Activated gamma-delta T cell (primary cell): ENCODE measurements around the gene CPAMD8.
"Not testable (repeated sequence)": the region's sequence is repeated elsewhere in the genome, so short reads cannot be mapped to it uniquely, and the experiment has no call there.

Experiments
- DNase-seq: peaks from one replicate; lab custom pipeline; 2025; lab: John Stamatoyannopoulos, UW

The CPAMD8 gene

DNA sequence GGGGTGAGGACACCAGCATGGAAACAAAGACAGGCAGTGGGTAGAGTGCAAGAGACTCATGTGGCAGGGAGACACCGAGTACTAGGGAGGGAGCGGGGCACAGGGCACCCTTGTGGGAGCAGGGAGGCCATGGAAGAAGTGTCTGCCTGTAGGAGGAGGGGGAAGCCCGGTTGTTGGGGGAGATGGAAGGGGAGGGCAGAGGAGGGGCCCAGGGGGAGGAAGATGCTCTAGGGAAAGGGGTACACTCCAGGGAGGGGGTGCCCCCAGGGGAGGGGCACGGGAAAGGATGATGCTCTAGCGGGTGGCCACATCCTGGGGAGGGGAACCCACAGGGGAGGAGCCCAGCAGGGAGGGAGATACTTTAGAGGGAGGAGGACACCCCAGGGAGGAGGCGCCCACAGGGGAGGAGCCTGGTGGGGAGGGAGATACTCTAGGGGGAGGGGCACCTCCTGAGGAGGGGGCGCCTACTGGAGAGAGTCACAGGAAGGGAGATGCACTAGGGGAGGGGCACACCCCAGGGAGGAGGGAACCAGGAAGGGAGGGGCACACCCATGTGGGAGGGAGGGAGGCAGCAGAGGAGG, 24.9 kb downstream of the CPAMD8 start:
- DNase-seq = peak; percentile 24

DNA sequence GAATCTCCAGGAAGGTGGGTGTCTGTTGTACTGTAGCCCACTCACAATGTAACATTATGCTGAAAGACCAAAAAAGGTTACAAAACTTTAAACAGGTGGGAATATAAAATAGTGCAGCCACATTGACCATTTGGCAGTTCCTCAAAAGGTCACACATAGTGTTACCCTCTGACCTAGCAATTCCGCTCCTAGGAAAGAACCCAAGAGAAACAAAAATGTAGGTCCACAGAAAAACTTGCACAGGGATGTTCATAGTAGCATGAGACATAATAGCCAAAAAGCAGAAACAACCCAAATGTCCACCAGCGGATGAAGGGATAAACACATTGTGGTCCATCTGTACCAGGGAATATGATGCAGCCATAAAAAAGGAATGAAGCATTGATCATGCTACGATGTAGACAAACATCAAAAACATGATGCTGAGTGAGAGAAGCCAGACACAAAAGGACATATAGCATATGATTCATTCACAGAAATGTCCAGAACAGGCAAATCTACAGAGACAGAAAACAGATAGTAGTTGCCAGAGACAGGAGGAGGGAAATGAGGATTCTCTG, 27.9 kb downstream of the CPAMD8 start:
- no peak for DNase-seq

DNA sequence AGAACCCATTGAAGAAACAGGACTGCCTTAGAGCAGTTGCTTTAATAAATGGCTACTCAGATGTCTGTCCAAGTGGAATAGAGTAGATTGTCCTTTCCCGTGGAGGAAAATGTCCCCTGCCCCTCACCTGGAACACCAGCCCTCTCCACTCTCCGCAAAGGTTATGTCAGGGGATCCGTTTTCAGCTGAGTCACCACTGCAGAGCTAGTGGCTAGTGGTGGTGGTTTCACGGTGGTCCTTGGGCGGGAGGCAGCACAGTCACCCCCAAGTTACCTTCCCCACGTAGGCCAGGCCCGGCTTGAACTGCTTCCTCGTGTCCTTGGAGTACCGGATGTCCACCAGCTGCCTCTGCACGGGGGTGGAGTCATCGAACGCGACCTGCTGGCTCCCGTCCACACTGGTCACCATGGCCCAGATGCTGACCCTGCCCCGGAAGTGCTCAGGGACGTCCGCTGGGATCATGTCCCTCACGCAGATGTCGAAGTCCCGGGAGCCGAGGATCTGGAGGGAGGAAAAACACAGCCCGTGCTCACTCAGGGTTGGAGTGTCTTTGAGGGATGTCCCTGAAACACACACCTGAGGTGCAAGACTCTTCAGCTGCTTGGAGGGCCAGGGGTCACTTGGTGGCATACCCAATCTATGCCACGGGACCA, 29.6 kb downstream of the CPAMD8 start:
- DNase-seq = not testable (repeated sequence)

DNA sequence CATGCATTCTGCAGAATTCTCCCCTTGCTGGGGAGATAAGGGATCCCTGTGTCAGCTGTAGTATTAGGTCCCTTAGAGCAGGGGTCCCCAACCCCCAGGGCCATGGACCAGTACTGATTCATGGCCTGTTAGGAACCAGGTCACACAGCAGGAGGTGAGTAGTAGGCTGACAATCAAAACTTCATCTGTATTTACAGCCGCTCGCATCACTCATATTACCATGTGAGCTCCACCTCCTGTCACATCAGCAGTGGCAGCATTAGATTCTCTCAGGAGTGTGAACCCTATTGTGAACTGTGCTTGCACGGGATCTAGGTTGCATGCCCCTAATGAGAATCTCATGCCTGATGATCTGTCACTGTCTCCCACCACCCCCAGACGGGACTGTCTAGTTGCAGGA, 37.9 kb downstream of the CPAMD8 start:
- no peak for DNase-seq

DNA sequence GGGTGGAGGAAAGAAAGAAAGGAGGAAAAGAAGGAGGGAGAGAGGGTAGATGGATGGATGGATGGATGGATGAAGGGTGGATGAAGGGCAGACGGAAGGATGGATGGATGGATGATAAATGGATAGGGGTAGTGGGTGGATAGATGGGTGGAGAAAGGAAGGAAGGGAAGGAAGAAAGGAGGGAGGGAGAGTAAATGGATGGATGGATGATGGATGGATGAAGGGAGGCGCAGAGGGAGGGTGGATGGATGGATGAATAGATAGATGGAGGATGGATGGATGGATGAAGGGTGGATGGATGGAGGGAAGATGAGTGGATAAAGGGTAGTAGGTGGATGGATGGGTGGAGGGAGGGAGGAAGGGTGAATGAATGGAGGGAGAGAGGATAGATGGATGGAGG, 41.2 kb downstream of the CPAMD8 start:
- DNase-seq = no peak

DNA sequence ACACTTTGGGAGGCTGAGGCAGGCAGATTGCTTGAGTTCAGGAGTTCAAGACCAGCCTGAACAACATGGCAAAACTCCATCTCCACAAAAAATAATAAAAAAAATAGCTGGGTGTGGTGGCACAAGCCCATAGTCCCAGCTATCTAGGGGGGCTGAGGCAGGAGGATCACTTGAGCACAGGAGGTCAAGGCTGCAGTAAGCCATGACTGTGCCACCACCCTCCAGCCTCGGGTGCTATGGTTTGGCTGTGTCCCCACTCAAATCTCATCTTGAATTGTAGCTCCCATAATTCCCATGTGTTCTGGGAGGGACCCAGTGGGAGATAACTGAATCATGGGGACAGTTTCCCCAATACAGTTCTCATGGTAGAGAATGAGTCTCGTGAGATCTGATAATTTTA, 44.0 kb downstream of the CPAMD8 start:
- DNase-seq = not testable (repeated sequence)

DNA sequence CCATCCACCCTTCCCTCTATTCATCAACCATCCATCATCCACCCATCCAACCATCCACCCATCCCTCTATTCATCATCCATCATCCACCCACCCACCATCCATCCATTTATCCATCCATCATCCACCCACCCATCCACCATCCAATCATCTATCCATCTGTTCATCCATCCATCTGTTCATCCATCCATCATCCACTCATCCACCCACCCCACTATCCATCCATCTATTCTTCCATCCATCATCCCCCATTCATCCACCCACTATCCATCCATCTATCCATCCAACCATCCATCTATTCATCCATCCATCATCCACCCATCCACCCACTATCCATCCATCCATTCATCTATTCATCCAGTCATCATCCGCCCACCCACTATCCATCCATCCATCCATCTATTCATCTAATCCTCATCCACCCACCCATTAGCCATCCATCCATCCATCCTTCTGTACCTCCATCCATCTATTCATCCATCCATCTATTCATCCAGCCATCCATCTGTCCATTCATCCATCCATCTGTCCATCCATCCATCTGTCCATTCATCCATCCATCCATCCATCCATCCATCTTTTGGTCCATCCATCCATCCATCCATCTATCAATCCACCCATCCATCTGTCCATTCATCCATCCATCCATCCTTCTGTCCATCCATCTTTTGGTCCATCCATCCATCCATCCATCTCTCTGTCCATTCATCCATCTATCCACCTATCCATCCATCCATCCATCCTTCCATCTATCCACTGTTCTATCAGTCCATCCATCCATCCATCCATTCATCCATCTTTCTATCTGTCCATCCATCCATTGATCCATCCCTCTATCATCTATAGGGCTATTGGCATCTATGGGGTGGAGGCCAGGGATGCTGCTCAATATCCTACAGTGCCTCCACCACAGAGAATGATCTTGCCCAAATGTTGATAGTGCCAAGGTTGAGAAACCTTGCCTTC, 47.5 kb downstream of the CPAMD8 start:
- no peak for DNase-seq

DNA sequence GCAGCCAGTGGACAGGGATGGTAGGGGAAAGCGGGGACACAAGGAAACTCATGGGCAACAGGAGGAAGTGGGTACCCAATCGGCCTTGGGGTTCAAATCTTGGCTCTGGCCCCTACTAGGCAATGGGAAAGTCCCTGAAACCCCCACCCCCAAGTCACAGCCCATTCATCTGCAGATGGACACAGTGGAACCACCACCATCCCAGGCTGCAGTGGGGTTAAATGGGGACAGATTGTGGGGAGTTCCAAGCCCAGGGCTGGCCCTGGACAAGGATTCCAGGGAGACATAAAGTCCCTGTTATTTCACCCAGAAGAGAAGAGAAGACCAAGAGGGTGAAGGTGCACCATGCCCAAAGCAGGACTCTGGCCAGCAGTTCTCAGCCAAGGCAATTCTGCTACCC, 48.5 kb downstream of the CPAMD8 start:
- no peak for DNase-seq

DNA sequence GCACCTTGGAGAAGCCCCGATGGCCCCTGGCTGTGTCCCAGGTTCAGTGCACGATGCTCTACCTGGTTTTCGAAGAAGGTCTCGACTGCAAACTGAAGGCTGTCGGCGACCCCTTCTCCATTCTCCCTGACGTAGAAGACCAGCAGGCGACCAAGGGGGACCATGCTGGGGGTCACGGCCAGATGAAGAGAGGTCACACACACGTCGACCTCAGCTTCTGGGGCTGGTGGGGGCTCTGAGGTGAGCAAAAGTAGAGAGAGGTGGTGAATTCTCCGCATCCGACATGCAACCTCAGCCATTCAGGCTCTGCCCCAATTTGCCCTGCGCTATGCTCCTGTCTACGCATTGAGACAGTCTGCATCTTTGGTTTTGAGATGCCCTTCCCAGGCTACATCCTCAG, 49.3 kb downstream of the CPAMD8 start:
- no peak for DNase-seq

DNA sequence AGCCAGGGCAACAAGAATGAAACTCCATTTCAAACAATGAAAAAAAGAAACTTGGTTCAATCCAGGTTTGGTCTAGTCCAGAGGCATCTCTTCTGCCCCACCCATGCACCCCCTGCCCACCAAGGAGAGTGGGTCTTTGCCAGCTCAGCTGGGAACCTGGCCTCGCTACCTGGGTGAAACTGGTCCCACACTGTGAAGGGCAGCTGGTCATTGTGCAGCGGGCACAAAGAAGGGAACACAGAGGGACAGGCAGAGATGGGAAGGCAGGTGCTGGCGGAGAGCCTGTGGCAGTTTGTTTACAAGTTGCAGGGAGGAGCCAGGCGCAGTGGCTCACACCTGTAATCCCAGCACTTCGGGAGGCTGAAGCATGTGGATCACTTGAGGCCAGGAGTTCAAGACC, 50.2 kb downstream of the CPAMD8 start:
- no peak for DNase-seq

DNA sequence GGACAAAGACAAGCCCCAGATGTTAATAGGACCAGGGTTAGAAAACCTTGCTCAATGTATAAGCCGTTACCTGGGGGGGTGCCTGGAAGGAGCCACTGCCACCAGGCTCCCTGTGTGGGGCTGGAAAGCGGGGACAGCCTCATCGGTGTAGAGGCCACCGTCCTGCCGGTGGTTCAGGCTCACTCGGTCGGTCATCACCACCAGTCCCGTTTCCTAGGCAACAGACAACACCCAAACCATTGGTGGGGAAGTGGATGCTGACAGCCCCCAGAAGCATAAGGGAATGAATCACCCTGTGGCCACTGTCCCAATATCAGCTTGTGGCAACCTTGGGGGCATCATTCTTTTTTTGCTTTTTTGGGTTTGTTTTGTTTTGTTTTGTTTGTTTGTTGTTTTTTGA, 55.8 kb downstream of the CPAMD8 start:
- DNase-seq = no peak

DNA sequence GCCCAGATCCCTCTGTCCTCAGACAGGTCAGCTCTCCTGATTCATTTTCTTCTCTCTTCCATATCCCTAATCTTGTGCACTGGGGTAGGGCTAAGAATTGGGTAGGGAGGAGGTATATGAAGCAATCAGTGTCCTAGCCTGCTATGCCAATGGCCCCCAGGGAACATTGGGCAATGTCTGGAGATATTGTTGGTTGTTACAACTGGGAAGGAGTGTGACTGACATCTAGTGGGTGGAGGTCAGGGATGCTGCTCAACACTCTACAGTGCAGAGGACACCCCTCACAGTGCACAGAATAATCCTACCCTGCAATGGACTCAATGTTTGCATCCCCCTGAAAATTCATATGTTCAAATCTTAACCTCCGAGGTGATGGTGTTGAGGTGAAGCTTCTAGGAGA, 57.5 kb downstream of the CPAMD8 start:
- DNase-seq = no peak

DNA sequence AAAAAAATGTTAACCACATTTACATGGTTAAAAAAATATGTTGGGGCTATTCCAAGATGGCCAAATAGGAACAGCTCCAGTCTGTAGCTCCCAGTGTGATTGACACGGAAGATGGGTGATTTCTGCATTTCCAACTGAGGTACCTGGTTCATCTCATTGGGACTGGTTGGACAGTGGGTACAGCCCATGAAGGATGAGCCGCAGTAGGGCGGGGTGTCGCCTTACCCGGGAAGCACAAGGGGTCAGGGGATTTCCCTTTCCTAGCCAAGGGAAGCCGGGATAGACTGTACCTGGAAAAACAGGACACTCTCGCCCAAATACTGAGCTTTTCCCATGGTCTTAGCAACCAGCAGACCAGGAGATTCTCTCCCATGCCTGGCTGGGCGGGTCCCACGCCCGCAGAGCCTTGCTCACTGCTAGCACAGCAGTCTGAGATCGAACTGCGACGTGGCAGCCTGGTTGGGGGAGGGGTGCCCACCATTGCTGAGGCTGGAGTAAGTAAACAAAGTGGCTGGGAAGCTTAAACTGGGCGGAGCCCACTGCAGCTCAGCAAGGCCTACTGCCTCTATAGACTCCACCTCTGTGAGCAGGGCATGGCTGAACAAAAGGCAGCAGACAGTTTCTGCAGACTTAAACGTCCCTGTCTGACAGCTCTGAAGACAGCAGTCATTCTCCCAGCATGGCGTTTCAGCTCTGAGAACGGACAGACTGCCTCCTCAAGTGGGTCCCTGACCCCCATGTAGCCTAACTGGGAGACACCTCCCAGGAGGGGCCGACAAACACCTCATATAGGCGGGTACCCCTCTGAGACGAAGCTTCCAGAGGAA, 65.4 kb downstream of the CPAMD8 start:
- DNase-seq = not testable (repeated sequence)

DNA sequence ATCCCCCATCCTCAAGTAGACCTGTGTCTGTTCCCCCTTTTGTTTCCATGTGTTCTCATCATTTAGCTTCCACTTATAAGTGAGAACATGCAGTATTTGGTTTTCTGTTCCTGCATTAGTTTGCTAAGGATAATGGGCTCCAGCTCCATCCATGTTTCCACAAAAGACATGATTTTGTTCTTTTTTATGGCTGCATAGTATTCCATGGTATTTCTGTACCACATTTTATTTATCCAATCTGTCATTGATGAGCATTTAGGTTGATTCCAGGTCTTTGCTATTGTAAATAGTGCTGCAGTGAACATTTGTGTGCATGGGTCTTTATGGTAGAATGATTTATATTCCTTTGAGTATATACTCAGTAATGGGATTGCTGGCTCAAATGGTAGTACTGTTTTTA, 68.3 kb downstream of the CPAMD8 start:
- DNase-seq = not testable (repeated sequence)

DNA sequence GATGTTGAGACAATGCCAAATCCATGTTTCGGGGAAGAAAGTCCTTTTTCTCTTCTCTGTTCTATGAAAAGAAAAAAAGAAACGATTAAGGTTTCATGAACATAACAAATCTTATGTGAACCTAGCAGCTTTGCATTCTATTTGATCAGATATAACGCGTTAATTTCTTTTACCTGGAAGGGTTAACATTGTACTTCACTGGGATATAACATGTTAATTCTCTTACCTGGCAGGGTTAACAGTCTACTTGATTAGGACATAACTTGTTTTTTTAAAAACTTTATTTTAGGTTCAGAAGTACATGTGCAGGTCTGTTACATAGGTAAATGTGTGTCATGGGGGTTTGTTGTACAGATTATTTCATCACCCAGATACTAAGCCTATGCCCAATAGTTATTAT, 68.8 kb downstream of the CPAMD8 start:
- no peak for DNase-seq

DNA sequence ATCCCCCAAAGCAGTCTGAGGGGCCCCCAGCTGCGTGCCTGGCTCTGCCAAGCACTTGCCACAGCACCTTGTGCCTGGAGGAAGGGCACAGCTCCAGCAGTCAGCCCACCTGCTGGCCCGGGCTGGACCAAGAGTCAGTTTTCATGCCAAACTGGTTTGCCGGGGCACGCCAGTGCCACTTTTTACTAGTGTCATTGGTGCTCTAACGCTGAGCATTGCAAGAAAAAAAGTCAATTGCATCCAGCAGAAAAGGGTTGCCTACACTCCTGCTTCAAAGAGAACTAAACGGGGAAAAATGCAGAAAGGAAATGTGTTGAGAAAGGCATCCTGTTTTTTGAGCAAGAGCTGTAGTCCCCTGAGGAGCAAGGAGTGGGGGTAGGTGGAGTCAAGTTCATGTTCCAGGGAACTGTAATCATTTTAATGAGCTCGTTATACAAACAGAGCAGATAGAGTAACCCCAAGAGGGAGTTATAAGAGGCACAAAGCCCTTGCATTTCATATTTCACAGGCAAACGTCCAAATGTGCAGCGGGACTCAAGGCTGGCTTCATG, 69.4 kb downstream of the CPAMD8 start:
- no peak for DNase-seq

DNA sequence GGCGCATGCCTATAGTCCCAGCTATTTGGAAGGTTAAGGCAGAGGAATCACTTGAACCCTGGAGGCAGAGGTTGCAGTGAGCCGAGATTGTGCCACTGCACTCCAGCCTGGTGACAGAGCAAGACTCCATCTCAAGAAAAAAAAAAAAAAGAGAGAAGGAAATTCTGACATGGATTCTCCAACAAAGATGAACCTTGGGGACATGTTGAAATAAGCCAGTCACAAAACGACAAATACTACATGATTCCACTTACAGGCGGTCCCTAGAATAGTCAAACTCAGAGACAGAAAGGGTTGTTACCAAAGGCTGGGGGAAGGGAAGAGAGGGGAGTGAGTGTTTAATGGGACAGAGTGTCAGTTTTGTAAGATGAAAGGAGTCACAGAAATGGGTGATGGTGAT, 71.4 kb downstream of the CPAMD8 start:
- DNase-seq = no peak

DNA sequence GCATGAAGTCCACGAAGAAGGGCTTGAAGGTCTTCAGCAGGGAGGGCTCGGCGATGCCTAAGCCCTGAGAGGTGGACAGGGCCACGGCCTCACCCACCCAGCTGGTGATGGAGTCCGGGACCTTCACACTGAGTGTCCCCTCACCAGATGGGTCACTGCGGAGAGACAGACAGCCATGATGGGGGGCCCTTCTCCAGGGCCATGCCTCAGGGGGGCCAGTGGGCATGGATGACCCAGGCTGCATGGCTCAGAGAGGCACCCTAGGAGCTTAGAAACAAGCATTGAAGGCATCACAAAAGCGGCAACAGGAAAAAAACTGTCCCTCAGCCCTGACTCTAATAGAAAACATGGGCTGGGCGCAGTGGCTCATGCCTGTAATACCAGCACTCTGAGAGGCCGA, 74.6 kb downstream of the CPAMD8 start:
- no peak for DNase-seq

DNA sequence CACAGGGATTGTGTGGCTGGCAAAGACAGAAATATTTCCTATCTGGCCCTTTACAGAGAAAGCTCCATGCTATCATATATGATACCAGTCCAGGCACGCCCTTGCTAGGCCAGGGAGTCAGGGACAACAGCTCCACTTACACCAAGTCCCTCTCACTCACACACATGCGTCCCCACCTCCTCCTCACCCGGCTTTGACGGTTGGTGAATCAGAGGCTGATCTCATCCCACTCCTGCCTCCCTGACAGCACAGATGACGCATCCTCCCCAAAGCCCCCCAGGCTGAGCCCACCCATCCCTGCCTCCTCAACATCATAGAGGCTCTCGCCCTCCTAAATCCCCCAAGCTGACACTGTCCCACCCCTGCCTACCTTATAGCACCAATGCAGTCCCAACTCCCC, 75.1 kb downstream of the CPAMD8 start:
- no peak for DNase-seq

DNA sequence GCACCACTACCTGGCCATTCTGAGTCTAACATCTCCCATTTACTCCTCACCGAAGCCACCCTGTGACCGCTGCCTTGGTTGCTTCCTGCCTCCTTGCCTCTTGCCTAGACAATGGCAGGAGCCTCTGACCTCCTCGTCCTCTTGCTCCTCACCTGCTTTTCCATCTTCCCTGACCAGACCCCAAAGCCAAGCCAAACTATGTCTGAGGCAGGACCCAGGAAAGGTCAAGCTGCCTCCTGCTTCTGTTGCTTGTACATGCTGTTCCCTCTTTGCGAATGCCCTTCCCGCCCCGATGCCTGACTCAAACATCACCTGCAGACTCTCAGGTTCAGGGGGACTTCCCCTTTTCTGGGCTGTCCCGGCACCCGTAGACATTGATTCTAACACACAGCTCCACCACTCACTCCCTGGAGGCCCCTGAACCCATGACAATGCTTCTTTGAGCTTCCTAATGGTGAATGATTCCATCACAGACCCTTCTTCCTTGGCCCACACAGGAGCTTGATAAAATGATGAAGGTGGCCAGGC, 77.0 kb downstream of the CPAMD8 start:
- DNase-seq = no peak
